GM18951 (cell line): ENCODE data around the gene MIDN.
"Not testable (repeated sequence)": the region's sequence is repeated elsewhere in the genome, so short reads cannot be mapped to it uniquely, and the experiment has no call there.

Experiments used
- POLR2A ChIP-seq: IDR thresholded peaks from 4 replicates; pipeline ENCODE4 v1.6.1; 2011; ENCODE audit warnings: mild to moderate bottlenecking; ENCODE audit not compliant: insufficient read length, insufficient read depth; ENCODE audit errors: extremely low read depth
- in situ Hi-C: fragments of 300-500 bp; cut with MboI; formaldehyde crosslinking; loops from one replicate; pipeline ENCODE4 v1.12.0; 2022; ENCODE audit warnings: low sequenced_read_pairs, mixed read lengths, inconsistent platforms; ENCODE audit not compliant: unreplicated experiment

Gene MIDN

DNA sequence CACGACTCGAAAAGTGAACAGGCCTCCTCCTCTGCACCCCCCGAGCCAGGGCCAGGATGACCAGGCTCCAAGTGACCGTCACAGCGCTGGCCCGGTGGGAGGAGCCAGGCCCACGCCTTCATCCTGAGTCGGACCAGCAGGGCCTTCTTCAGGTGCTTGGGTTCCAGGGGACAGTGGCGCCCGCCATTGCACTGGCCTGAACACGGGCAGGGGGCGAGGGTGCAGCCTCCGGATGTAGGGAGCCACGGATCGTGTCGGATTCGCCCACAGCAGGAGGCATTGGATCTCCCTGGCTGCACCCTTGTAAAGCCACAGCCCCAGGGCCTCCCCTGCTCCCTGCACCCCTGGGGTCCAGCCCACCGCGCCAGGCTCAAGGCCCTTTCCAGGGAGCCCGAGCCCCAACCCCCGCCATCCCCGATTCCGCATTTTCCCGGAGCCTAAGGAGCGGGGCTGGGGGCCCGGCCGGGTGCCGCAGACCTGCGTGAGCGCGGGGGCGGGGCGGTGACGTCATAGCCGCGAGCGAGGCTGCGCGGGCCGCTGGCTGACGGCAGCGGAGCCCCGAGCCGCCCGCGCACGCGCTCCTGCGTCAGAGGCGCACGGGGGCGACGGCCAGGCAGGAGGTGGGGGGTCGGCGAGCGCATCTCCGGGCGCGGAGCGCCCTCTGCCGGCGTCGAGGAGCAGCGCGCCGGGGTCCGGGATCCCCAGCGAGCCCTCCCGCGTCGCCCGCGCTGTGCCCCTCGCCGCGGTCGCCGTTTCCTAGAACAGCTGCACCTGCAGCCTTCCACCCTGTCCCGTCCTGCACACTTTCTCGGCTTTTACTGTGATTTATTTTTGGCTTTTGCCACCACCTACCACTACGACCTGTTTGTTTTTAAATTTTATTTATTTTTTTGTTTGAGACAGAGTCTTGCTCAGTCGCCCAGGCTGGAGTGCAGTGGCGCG, 8.3 kb upstream of the MIDN start:
- in situ Hi-C loops: no loop called here
- peak; percentile 28 for TF ChIP-seq POLR2A

DNA sequence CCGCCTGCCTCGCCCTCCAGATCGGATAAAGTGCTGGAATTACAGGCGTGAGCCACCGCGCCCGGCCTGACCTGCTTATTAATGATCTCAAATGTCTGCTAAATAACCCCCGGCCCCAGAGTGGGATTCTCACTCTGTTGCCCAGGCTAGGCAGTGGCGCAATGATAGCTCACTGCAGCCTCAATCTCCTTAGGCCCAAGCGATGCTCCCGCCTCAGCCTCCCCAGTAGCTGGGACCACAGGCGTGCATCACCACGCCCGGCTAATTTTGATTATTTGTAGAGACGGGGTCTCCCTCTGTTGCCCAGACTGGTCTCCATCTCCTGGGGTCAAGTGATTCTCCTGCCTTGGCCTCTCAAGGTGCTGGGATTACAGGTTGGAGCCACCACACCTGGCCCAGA, 7.5 kb upstream of the MIDN start:
- in situ Hi-C loops: no loop called here

DNA sequence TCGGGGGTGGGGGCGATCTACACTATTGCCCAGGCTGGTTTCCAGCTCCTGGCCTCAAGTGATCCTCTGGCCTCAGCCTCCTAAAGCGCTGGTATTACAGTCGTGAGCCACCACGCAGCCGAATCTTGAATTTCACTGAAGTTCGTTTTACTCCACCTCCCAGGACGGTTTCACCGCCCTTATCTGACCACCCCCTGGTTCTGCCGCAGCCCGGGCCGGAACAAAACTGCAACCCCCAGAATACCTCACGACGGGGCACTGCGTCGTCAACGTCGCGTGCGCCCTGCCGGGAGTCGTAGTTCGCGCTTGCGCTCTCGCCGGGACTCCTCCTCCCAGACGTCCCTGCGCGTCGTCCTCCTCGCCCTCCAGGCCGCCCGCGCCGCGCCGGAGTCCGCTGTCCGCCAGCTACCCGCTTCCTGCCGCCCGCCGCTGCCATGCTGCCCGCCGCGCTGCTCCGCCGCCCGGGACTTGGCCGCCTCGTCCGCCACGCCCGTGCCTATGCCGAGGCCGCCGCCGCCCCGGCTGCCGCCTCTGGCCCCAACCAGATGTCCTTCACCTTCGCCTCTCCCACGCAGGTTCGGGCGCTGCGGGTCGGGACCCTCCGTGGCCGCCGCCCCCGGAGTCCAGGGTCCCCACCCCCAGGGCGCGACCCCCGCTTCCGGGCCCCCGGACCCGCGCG, 6.8 kb upstream of the MIDN start, which contains the start of gene ATP5F1D:
ATP5F1D (plus strand) TSS at position 335 of the 679 bp plus-strand sequence; CDS start at position 435, 100 bp downstream.
- TF ChIP-seq POLR2A: peak; percentile 83

More for the DNA sequence above, 7.5 kb upstream of the MIDN start:
- TF ChIP-seq POLR2A: no peak

DNA sequence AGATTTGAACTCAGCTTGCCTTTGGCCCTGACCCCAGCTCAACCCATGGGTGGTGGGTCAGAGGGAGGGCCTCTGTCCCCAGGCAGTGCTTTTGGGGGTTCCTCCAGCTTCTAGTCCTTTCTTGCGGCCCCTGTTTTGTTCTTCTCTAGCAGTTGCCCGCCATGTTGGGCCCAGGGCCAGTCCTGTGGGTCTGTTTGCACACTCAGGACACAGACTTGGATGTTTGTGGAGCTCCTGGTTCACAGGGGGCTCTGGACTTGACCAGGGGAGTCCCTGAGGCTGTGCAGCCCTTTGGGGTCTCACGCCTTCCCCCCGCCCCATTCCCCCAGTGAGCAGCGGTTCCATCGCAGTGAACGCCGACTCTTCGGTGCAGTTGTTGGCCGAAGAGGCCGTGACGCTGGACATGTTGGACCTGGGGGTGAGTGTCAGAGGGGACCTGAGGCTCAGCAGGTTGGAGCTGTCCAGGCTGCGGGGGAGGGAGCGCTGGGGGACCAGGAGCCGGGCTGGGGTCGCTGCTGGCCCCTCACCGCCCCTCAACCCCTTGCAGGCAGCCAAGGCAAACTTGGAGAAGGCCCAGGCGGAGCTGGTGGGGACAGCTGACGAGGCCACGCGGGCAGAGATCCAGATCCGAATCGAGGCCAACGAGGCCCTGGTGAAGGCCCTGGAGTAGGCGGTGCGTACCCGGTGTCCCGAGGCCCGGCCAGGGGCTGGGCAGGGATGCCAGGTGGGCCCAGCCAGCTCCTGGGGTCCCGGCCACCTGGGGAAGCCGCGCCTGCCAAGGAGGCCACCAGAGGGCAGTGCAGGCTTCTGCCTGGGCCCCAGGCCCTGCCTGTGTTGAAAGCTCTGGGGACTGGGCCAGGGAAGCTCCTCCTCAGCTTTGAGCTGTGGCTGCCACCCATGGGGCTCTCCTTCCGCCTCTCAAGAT, 4.4 kb upstream of the MIDN start:
- in situ Hi-C loops: no loop called here
- no peak for TF ChIP-seq POLR2A

More for the DNA sequence above, 6.8 kb upstream of the MIDN start, which contains the start of gene ATP5F1D:
- in situ Hi-C loops: no loop called here

DNA sequence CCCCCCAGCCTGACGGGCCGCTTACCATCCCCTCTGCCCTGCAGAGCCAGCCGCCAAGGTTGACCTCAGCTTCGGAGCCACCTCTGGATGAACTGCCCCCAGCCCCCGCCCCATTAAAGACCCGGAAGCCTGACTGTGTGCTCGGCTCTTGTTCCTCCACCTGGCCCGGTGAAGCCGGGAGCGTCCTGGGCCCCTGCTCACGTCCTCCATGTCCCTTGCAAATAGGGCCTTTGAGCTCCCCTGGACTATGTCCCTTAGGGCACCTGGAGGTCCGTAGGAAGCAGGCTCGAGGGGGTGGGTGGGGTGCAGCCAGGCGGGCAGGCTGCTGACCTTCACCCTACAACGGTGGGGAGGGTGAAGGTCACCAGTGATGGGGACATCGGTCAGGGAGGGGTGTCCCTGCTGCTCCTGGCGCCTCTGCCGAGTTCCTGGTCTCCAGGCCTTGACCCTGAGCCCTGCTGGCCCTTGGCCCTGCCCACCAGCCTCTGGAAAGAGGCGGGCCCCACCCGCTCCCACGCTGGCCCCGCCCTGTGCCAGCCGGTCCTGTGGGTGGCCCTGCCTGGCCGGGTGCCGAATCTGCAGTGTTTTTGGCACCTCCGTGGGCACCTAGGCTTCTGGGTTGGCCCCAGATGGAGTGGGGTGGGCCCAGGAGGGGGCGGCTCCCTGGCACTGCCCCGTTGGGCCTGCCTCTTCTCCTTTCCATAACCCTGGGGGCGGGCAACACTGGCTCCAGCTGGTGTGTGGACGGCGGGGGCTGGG, 3.5 kb upstream of the MIDN start:
- TF ChIP-seq POLR2A: peak; percentile 19
- in situ Hi-C loops: no loop called here

DNA sequence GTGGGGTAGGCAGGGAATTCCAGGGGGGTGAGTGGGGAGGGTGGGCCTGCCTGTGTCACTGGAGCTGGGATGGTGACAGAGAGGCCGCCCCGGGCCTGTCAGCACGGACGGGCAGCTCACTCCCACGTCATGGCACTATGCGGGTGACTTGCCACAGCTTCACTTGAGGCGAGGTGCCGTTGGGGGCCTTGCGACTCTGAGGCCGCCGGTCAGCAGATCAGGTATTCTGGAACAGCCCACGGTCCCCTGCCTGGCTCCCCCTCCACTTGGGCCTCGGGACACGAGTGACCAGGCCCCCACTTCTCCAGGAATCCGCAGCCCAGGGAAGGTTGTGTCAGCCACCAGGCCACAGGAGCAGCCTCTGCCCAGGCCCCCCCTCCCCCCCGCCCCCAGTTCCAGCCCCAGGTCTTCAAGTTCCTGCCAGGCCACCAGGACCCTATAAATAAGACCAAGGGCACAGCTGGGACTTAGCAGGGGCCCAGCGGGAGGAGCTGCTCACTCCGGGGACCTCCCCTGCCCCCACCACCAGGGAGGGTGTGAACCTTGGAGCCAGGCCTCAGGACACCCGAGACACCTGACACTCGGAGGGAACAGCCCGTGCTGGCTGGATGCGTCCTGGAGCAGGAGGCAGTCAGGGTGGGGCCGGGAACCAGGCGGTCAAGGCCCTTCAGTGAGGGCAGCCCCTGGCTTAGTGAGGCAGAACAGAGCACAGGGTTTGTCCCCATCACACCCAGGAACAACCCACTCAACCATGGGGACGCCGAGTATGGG, 2.7 kb upstream of the MIDN start:
- in situ Hi-C loops: no loop called here
- TF ChIP-seq POLR2A: no peak

DNA sequence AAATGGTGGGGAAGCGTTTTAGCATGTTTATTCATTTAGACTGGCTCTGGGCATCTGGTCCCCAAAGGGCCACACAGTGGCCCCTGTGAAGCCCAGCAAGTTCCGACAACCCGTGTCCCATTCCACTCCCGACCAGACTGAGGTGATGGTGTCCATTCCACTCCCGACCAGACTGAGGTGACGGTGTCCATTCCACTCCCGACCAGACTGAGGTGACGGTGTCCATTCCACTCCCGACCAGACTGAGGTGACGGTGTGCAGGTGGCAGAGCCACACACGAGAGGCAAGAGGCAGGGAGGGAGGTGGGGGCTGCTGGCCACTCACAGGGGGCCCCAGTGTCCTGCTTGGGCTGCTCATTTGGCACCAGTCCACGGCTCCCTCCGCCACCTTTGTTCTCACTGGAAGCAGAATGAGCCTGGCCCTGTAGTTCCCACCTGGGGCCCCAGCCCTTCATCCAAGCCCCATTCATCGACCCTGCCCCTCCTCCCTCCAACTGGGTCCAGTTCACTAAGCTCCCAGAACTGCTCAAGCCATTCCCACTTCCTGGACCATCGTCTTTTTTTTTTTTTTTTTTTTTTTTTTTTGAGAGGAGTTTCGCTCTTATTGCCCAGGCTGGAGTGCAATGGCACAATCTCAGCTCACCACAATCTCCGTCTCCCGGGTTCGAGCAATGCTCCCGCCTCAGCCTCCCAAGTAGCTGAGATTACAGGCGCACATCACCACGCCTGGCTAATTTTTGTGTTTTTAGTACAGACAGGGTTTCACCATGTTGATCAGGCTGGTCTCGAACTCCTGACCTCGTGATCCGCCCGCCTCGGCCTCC, 1.9 kb upstream of the MIDN start:
- in situ Hi-C loops: not testable (repeated sequence)

DNA sequence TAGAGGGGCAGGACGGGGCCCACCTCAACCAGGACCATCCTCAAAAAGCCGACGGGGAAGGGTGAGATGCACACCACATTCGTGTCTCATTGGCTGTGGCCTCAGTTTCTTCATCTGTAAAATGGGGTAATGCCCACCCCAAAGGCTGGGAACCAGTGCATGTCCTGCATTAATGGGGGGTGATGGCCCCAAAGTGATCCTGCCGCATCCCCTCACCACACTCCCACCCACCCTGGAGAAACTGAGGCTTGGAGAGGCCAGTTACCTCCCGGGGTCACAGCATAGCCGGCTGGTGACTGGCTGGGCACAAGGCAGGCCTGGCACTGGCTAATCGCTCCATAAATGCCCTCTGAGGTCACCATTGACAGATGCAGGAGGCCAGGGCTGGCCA, 640 bp upstream of the MIDN start:
- no peak for TF ChIP-seq POLR2A
- in situ Hi-C loops: no loop called here

DNA sequence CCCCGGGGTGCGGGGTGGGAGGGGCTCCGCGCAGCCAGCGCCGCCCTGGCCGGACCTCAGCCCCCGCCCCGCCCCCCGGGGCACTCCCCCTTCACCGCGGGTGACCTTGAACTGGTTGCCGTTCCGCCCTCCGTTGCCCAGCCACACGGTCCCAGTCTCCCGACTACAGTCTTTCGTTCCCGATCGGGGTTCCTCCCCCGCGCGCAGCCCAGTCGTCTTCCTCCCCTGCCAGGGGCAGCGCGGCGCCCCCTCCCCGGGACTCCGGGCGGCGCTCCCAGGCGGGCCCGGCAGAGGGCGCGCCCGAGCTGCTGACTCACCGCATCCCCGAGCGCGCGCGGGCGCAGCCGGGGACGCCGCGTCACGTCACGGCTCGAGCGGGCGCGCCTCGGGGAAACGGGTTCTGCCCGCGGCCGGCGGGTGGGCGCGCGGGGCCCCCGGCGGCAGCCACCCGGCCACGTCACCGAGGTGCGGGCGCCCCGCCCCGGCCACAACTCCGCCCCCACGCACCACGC, 459 bp downstream of the MIDN start:
- TF ChIP-seq POLR2A: no peak
- in situ Hi-C loops: no loop called here

DNA sequence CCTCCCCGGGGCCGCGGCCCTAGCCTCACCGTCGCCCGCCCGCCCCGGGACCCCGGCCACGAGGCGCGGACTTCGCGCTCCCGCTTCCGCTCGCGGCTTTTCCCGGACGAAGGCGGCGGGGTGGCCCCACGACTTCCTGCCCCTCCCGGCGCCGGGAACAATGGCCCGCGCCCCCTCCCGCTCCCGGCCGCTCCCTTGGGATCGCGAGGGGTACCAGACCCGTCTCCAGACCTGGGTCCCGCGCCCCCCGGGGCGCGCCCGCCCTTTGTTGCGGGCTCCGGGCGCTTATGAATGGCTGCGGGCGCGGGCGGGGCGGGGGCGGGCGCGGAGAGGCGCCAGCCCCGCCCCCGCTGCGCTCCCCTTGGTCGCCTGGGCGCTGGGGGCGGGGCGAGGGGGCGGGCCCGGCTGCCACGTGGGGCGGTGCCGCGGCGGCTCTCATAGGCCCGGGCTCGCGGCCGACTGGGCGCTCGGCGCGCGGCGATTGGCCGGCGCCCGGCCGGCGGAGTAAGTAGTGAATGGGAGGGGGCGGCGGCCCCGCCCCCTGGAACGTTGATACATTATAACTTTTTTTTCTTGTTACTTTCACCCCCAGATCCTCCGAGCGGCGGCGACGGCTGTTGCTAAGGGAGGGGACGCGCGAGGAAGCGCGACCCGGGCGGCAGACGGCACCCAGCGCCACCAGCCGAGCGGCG, 1.1 kb downstream of the MIDN start:
- peak; percentile 92 for TF ChIP-seq POLR2A
- in situ Hi-C loops: no loop called here
